ENCODE measurements around the gene TREML2. TPM values are rescaled to one million over a fixed set of nuclear protein-coding genes. Genes with fewer than 3 reads are reported as not detected.
"Not testable (repeated sequence)": the region's sequence is repeated elsewhere in the genome, so short reads cannot be mapped to it uniquely, and the experiment has no call there.

TREML2 gene
- total RNA-seq = under 1 TPM in 3 of 8 experiments, not detected in 5; 0.09 to 0.47 (median 0.20) TPM

DNA sequence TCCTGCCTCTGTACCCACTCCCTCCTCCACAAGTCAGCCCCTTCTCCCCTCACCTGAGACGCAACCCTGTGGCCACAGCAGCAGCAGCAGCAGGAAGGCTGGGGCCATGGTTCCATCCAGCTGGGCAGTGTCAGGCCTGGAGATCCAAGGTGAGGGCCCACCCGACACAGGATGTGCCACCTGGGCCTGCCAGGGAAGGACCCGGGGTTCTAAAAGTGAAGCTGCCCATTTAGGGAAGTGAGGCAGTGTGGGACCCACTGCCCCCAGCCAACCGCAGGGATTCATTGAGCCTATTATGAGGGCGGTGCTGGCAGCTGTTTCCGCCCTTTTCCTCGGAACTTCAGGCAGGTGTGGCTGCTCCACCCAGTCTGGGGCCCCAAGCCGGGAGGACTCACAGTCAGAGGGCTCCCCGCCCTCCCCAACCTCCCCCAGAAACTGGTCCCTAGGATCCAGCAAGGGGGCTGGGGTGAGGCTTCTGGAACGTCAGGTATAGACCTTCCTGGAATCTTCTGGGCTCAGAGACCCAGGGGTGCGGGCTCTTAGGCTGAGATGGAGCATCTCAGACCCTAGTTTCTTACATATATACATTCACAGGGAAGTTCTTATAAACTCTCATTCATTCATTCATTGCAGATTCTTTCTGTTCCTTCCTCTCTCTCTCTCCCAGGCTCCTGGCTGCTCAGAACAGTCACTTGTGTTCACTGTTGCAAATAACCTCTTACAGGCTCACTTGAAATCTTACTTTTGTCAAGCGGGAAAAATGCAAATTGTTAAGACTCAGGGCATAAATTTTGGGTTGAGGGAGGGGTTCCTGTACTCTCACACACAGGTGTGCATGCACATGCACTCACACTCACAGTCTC, at the start of gene TREML2:
Gene TREML2, minus strand, starts transcription at position 249 of the 863 bp plus-strand sequence. Its CDS starts 141 bp downstream, at position 108.
- no peak within 1 kb of the TSS for H3K27ac ChIP-seq

GRCh38 chr6:41247882-41248705, 47.1 kb upstream of the TREML2 start:
- Histone ChIP-seq H3K4me1 (replicated peaks in 1 of 2) (no peaks in the 10 kb centered on the region), H3K27ac (no peak overlapping the region), H3K4me3 (no peak overlapping the region)
- ATAC-seq (replicated peaks in 6 of 8) = no peak
- in situ Hi-C loops (cut with MboI; ENCODE audit: low pct_unique_long_range_greater_than_20kb in 2 of 9, low sequenced_read_pairs in 9 of 9, unreplicated experiment in 9 of 9) = no loop called here
- 0 to 87% (median 38%) methylated on average over 1 to 6 of the region's 7 CpGs; no CpG with 5 or more reads in 2 of the 10 experiments for WGBS, 10 experiments

More for the DNA sequence above, at the start of gene TREML2:
- peak in 1 of 8 experiments; percentile 9 for ATAC-seq (replicated peaks in 6 of 8)
- Histone ChIP-seq H3K4me1 (replicated peaks in 1 of 2) (no peaks in the 10 kb centered on the region), H3K4me3 (no peak within 1 kb of the TSS)
- in situ Hi-C loops (cut with MboI; ENCODE audit: low pct_unique_long_range_greater_than_20kb in 2 of 9, low sequenced_read_pairs in 9 of 9, unreplicated experiment in 9 of 9) = no loop called here
- 12 to 80% (median 60%) methylated on average over 1 to 4 of the region's 12 CpGs for WGBS, 10 experiments

DNA sequence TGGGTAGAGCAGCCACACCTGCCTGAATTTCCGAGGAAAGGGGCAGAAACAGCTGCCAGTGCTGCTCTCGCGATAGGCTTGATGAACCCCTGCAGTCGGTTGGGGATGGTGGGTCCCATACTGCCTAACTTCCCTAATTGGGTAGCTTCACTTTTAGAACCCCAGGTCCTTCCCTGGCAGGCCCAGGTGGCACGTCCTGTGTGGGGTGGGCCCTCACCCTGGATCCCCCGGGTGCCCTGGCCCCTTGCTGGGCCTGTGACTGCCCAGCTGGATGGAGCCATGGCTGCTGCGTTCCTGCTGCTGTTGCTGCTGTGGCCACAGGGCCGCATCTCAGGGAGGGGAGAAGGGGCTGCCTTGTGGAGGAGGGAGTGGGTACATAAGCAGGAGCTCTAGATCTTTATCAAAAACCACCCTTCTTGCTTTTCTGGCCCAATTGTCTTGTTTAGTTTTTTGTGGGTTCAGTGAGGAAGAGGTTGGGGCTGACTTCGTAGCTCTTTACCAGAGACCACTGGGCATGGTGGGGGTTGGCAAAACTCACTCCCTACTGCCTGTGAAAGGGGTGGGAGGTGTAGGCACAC, 46.4 kb upstream of the TREML2 start:
- in situ Hi-C loops (cut with MboI; ENCODE audit: low pct_unique_long_range_greater_than_20kb in 2 of 9, low sequenced_read_pairs in 9 of 9, unreplicated experiment in 9 of 9) = no loop called here
- Histone ChIP-seq H3K27ac (no peak overlapping the region), H3K4me1 (replicated peaks in 1 of 2) (no peaks in the 10 kb centered on the region), H3K4me3 (no peak overlapping the region)
- ATAC-seq (replicated peaks in 6 of 8) = no peak
- 0 to 80% (median 48%) methylated on average over 1 to 4 of the region's 9 CpGs; no CpG with 5 or more reads in 6 of the 10 experiments for WGBS, 10 experiments

DNA sequence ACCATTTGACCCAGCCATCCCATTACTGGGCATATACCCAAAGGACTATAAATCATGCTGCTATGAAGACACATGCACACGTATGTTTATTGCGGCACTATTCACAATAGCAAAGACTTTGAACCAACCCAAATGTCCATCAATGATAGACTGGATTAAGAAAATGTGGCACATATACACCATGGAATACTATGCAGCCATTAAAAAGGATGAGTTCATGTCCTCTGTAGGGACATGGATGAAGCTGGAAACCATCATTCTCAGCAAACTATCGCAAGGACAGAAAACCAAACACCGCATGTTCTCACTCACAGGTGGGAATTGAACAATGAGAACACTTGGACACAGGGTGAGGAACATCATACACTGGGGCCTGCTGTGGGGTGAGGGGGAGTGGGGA, 45.6 kb upstream of the TREML2 start:
- no CpG with 5 or more reads among the region's 4 CpGs for WGBS, 10 experiments

GRCh38 chr6:41239467-41240159, 38.7 kb upstream of the TREML2 start:
- 0 to 17% (median 6%) methylated on average over 1 to 12 of the region's 22 CpGs for WGBS, 10 experiments
- Histone ChIP-seq H3K4me3 (no peak overlapping the region), H3K4me1 (replicated peaks in 1 of 2) (no peaks in the 10 kb centered on the region), H3K27ac (no peak overlapping the region)
- ATAC-seq (replicated peaks in 6 of 8) = no peak
- in situ Hi-C loops (cut with MboI; ENCODE audit: low pct_unique_long_range_greater_than_20kb in 2 of 9, low sequenced_read_pairs in 9 of 9, unreplicated experiment in 9 of 9) = no loop called here

More for the DNA sequence above, 45.6 kb upstream of the TREML2 start:
- in situ Hi-C loops (cut with MboI; ENCODE audit: low pct_unique_long_range_greater_than_20kb in 2 of 9, low sequenced_read_pairs in 9 of 9, unreplicated experiment in 9 of 9); H3K27ac ChIP-seq; H3K4me3 ChIP-seq; H3K4me1 ChIP-seq (replicated peaks in 1 of 2); ATAC-seq (replicated peaks in 6 of 8): not testable (repeated sequence)

- Histone ChIP-seq H3K4me1 (replicated peaks in 1 of 2) (no peaks in the 10 kb centered on the region), H3K27ac (no peak overlapping the region), H3K4me3 (no peak overlapping the region)
- in situ Hi-C loops (cut with MboI; ENCODE audit: low pct_unique_long_range_greater_than_20kb in 2 of 9, low sequenced_read_pairs in 9 of 9, unreplicated experiment in 9 of 9) = no loop called here
- WGBS, 10 experiments = 8 to 100% (median 80%) methylated on average over 1 to 2 of the region's 5 CpGs; no CpG with 5 or more reads in 6 of the 10 experiments
- no peak for ATAC-seq (replicated peaks in 6 of 8)
Observed at GRCh38 chr6:41237128-41237527, 36.2 kb upstream of the TREML2 start.

GRCh38 chr6:41236276-41236675, 35.3 kb upstream of the TREML2 start:
- ATAC-seq (replicated peaks in 6 of 8) = no peak
- no peak overlapping the region for H3K27ac ChIP-seq
- in situ Hi-C loops (cut with MboI; ENCODE audit: low pct_unique_long_range_greater_than_20kb in 2 of 9, low sequenced_read_pairs in 9 of 9, unreplicated experiment in 9 of 9) = no loop called here
- WGBS, 10 experiments = 76% methylated on average over 3 of the region's 4 CpGs; no CpG with 5 or more reads in 9 of the 10 experiments
- no peak overlapping the region for H3K4me3 ChIP-seq
- H3K4me1 ChIP-seq (replicated peaks in 1 of 2) = no peaks in the 10 kb centered on the region

GRCh38 chr6:41232667-41233066, 31.7 kb upstream of the TREML2 start:
- ATAC-seq (replicated peaks in 6 of 8) = no peak

GRCh38 chr6:41231246-41231645, 30.3 kb upstream of the TREML2 start:
- WGBS, 10 experiments = 33 to 93% (median 75%) methylated on average over 1 to 4 of the region's 5 CpGs; no CpG with 5 or more reads in 1 of the 10 experiments
- in situ Hi-C loops (cut with MboI; ENCODE audit: low pct_unique_long_range_greater_than_20kb in 2 of 9, low sequenced_read_pairs in 9 of 9, unreplicated experiment in 9 of 9) = no loop called here
- no peak overlapping the region for H3K4me3 ChIP-seq
- no peak overlapping the region for H3K27ac ChIP-seq
- ATAC-seq (replicated peaks in 6 of 8) = no peak
- H3K4me1 ChIP-seq (replicated peaks in 1 of 2) = no peaks in the 10 kb centered on the region

More at GRCh38 chr6:41232667-41233066, 31.7 kb upstream of the TREML2 start:
- WGBS, 10 experiments = 40 to 100% (median 69%) methylated on average over 1 to 5 of the region's 6 CpGs; no CpG with 5 or more reads in 2 of the 10 experiments
- H3K4me3 ChIP-seq = no peak overlapping the region
- H3K4me1 ChIP-seq (replicated peaks in 1 of 2) = no peaks in the 10 kb centered on the region
- in situ Hi-C loops (cut with MboI; ENCODE audit: low pct_unique_long_range_greater_than_20kb in 2 of 9, low sequenced_read_pairs in 9 of 9, unreplicated experiment in 9 of 9) = no loop called here
- H3K27ac ChIP-seq = no peak overlapping the region

DNA sequence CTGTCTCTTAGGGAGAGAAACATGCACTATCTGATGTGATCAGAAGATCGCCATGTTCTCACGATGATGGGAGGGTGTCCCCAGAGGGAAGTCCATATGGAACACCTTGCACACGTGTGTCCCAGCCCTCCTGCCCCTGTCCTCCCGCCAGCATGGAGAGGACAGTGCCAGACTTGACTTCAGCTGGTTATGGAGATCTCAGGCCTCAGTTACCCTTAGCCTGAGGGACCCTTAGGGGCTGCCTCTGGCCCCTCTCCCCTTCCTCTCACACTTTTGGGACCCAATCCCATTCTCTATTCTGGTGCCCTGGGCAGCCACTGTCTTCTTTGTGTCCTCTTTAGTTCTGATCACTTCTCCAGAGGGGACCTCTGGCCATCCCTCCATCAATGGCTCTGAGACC, 28.8 kb upstream of the TREML2 start:
- in situ Hi-C loops (cut with MboI; ENCODE audit: low pct_unique_long_range_greater_than_20kb in 2 of 9, low sequenced_read_pairs in 9 of 9, unreplicated experiment in 9 of 9) = no loop called here
- no peak overlapping the region for H3K27ac ChIP-seq
- WGBS, 10 experiments = 60 to 79% methylated on average over 2 of the region's 4 CpGs; no CpG with 5 or more reads in 8 of the 10 experiments
- H3K4me1 ChIP-seq (replicated peaks in 1 of 2) = no peaks in the 10 kb centered on the region
- ATAC-seq (replicated peaks in 6 of 8) = no peak
- H3K4me3 ChIP-seq = no peak overlapping the region

GRCh38 chr6:41228616-41229015, 27.7 kb upstream of the TREML2 start:
- Histone ChIP-seq H3K4me1 (replicated peaks in 1 of 2) (no peaks in the 10 kb centered on the region), H3K4me3 (no peak overlapping the region), H3K27ac (no peak overlapping the region)
- in situ Hi-C loops (cut with MboI; ENCODE audit: low pct_unique_long_range_greater_than_20kb in 2 of 9, low sequenced_read_pairs in 9 of 9, unreplicated experiment in 9 of 9) = no loop called here
- 0 to 58% (median 50%) methylated on average over 1 to 5 of the region's 5 CpGs; no CpG with 5 or more reads in 5 of the 10 experiments for WGBS, 10 experiments
- ATAC-seq (replicated peaks in 6 of 8) = peak in 2 of 8 experiments; percentile 23 to 71

- Histone ChIP-seq H3K4me3 (no peak within 1 kb of the TSS), H3K4me1 (replicated peaks in 1 of 2) (no peaks in the 10 kb centered on the region), H3K27ac (no peak within 1 kb of the TSS)
- ATAC-seq (replicated peaks in 6 of 8) = no peak
- in situ Hi-C loops (cut with MboI; ENCODE audit: low pct_unique_long_range_greater_than_20kb in 2 of 9, low sequenced_read_pairs in 9 of 9, unreplicated experiment in 9 of 9) = no loop called here
- 23 to 83% (median 62%) methylated on average over 1 to 3 of the region's 5 CpGs; no CpG with 5 or more reads in 6 of the 10 experiments for WGBS, 10 experiments
Observed at GRCh38 chr6:41228096-41228495, 27.1 kb upstream of the TREML2 start, which contains the start of gene TREML4. TSS of gene TREML4 (plus strand) at chr6:41228349. CDS start at chr6:41228428, 79 bp downstream.

All from motor neuron (in vitro differentiated cells).